Ishikawa (cell line): ENCODE measurements around the gene ZFYVE9.

Source experiments
- CEBPB ChIP-seq: IDR thresholded peaks from 2 replicates; pipeline ENCODE4 v1.6.1; 2012
- CREB1 ChIP-seq: IDR thresholded peaks from 2 replicates; pipeline ENCODE4 v1.6.1; 2012; ENCODE audit warnings: low read depth
- EGR1 ChIP-seq: IDR thresholded peaks from 2 replicates; pipeline ENCODE4 v1.6.1; 2012
- EP300 ChIP-seq: IDR thresholded peaks from 2 replicates; pipeline ENCODE4 v1.6.1; 2012; ENCODE audit warnings: borderline replicate concordance
- FOXM1 ChIP-seq: IDR thresholded peaks from 2 replicates; pipeline ENCODE4 v1.6.1; 2012; ENCODE audit warnings: low read depth, borderline replicate concordance
- NFIC ChIP-seq: IDR thresholded peaks from 2 replicates; pipeline ENCODE4 v1.6.1; 2012
- RAD21 ChIP-seq: IDR thresholded peaks from 2 replicates; pipeline ENCODE4 v1.6.1; 2012; ENCODE audit warnings: low read depth
- REST ChIP-seq: IDR thresholded peaks from 2 replicates; pipeline ENCODE4 v1.6.1; 2012; ENCODE audit warnings: low read depth, mild to moderate bottlenecking
- TAF1 ChIP-seq: IDR thresholded peaks from 2 replicates; pipeline ENCODE4 v1.6.1; 2012; ENCODE audit warnings: low read depth, mild to moderate bottlenecking
- TEAD4 ChIP-seq: IDR thresholded peaks from 2 replicates; pipeline ENCODE4 v1.6.1; 2012
- TF ChIP-seq, protein P1 (sequence below): IDR thresholded peaks from 2 replicates; pipeline ENCODE4 v1.6.1; 2012

DNA sequence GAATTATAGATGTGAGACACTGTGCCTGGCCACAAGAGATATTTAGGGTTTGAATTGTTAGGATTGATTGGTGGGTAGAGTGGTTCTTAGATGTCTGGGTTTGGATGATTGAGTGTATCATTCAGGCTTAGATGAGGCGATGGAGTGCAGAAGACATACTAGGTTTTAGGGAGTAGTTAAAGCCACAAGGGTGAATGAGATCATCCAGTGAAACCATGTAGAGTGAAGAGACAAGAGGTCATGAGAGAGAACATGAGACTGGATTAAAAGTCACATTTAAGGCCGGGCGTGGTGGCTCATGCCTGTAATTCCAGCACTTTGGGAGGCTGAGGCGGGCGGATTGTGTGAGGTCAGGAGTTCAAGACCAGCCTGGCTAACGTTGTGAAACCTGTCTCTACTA lies 37.2 kb downstream of the ZFYVE9 start:
- TF ChIP-seq, protein P1, sequence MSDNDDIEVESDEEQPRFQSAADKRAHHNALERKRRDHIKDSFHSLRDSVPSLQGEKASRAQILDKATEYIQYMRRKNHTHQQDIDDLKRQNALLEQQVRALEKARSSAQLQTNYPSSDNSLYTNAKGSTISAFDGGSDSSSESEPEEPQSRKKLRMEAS: no peak
- no peak for TF ChIP-seq EGR1
- no peak for TF ChIP-seq FOXM1
- TF ChIP-seq EP300: no peak
- no peak for TF ChIP-seq RAD21
- TF ChIP-seq NFIC: no peak
- TF ChIP-seq CEBPB: no peak
- TF ChIP-seq REST: no peak
- TF ChIP-seq TEAD4: no peak
- no peak for TF ChIP-seq TAF1
- no peak for TF ChIP-seq CREB1
